Measurements from ENCODE around the gene PARK7. TPM values are rescaled to one million over a fixed set of nuclear protein-coding genes. Genes with fewer than 3 reads are reported as not detected.

Gene PARK7
- total and polyA plus RNA-seq, 7 experiments from 2014 or later = 97.1 to 364 (median 114) TPM

GRCh38 chr1:8032366-8032910 lies 70.9 kb downstream of the PARK7 start:
- Mint-ChIP-seq H3K4me1 (no peaks in the 10 kb centered on the region), H3K27me3 (peaks cover 0 to 30% (median 0%) of the 10 kb centered on the region in 5 donors), H3K9me3 (peaks cover 0 to 3% (median 0%) of the 10 kb centered on the region in 11 donors), H3K36me3 (no peaks in the 10 kb centered on the region), H3K4me3 (no peak overlapping the region), H3K27ac (no peak overlapping the region)
- Histone ChIP-seq H3K36me3 (ENCODE audit: control insufficient read depth in 2 of 3, insufficient read depth in 3 of 3, low read length in 3 of 3) (no peaks in the 10 kb centered on the region), H3K9me3 (ENCODE audit: control insufficient read depth in 2 of 3, low read length in 3 of 3) (no peaks in the 10 kb centered on the region), H3K27ac (ENCODE audit: low read depth, low read length) (no peak overlapping the region), H3K4me1 (ENCODE audit: control insufficient read depth in 2 of 2, insufficient read depth in 2 of 2, low read length in 2 of 2) (no peaks in the 10 kb centered on the region), H3K27me3 (ENCODE audit: control insufficient read depth in 2 of 2, insufficient read depth in 2 of 2, low read length in 2 of 2) (peaks cover 0 to 2% of the 10 kb centered on the region in 2 donors), H3K4me3 (ENCODE audit: low read length) (no peak overlapping the region)
- DNase-seq (no peak), ATAC-seq (no peak)
- POLR2A ChIA-PET = no interaction called here
- CTCF ChIA-PET = interaction anchor here (0.6 to 3.4 kb wide), 6 partner anchors 17 to 1127 kb away, joined by 3 to 32 read pairs (median 4); no protein-coding TSS in a partner anchor
- intact Hi-C loops (cut with micrococcal nuclease) = no loop called here

GRCh38 chr1:8033322-8033721 lies 71.8 kb downstream of the PARK7 start:
- H3K27ac Mint-ChIP-seq = peak overlapping the region in 1 of 9 donors; percentile 93
- H3K36me3 ChIP-seq (ENCODE audit: control insufficient read depth in 2 of 3, insufficient read depth in 3 of 3, low read length in 3 of 3) = no peaks in the 10 kb centered on the region
- no peaks in the 10 kb centered on the region for H3K4me1 ChIP-seq (ENCODE audit: control insufficient read depth in 2 of 2, insufficient read depth in 2 of 2, low read length in 2 of 2)
- no peaks in the 10 kb centered on the region for H3K4me1 Mint-ChIP-seq
- peaks cover 0 to 21% (median 0%) of the 10 kb centered on the region in 5 donors for H3K27me3 Mint-ChIP-seq
- H3K4me3 Mint-ChIP-seq = no peak overlapping the region
- no peak for ATAC-seq
- no peaks in the 10 kb centered on the region for H3K9me3 ChIP-seq (ENCODE audit: control insufficient read depth in 2 of 3, low read length in 3 of 3)
- CTCF ChIA-PET = interaction anchor here (1.5 to 3.4 kb wide), 2 partner anchors 281 to 317 kb away, joined by 3 to 32 read pairs; no protein-coding TSS in a partner anchor
- no peak overlapping the region for H3K4me3 ChIP-seq (ENCODE audit: low read length)
- intact Hi-C loops (cut with micrococcal nuclease) = no loop called here
- peaks cover 0 to 2% of the 10 kb centered on the region in 2 donors for H3K27me3 ChIP-seq (ENCODE audit: control insufficient read depth in 2 of 2, insufficient read depth in 2 of 2, low read length in 2 of 2)
- no peaks in the 10 kb centered on the region for H3K36me3 Mint-ChIP-seq
- POLR2A ChIA-PET = no interaction called here
- DNase-seq = no peak
- peaks cover 0 to 3% (median 0%) of the 10 kb centered on the region in 11 donors for H3K9me3 Mint-ChIP-seq
- no peak overlapping the region for H3K27ac ChIP-seq (ENCODE audit: low read depth, low read length)

Other genes starting within 250 kb of the PARK7 start
- gene VAMP3, start 190.4 kb upstream of the PARK7 start, total RNA-seq = 10 to 100 TPM; 38.7 to 87.1 (median 60.9) TPM
- 10 to 100 TPM; 33.8 to 36.6 TPM for gene VAMP3, start 190.4 kb upstream of the PARK7 start, polyA plus RNA-seq
- gene PER3, start 177.4 kb upstream of the PARK7 start, total RNA-seq = 10 to 100 TPM in 1 of 5 experiments, 1 to 10 TPM in 4; 2.2 to 10.4 (median 5.1) TPM
- gene PER3, start 177.4 kb upstream of the PARK7 start, polyA plus RNA-seq = 1 to 10 TPM; 2.8 to 4.1 TPM
- gene UTS2, start 108.6 kb upstream of the PARK7 start, total RNA-seq = under 1 TPM in 1 of 5 experiments, not detected in 4; 0.39 TPM
- gene UTS2, start 108.6 kb upstream of the PARK7 start, polyA plus RNA-seq = not detected
- gene TNFRSF9, start 20.9 kb upstream of the PARK7 start, total RNA-seq = 1 to 10 TPM in 1 of 5 experiments, under 1 TPM in 4; 0.11 to 6.6 (median 0.27) TPM
- gene TNFRSF9, start 20.9 kb upstream of the PARK7 start, polyA plus RNA-seq = under 1 TPM in 1 of 2 donors, not detected in 1; 0.10 TPM
- 1 to 10 TPM in 2 of 5 experiments, under 1 TPM in 3; 0.36 to 1.7 (median 0.98) TPM for gene ERRFI1, start 64.6 kb downstream of the PARK7 start, total RNA-seq
- under 1 TPM; 0.18 to 0.56 TPM for gene ERRFI1, start 64.6 kb downstream of the PARK7 start, polyA plus RNA-seq

Measured in naive thymus-derived CD4-positive, alpha-beta T cell (primary cell).